Measurements from ENCODE around the gene ENPP7. TPM values are rescaled to one million over a fixed set of nuclear protein-coding genes. Genes with fewer than 3 reads are reported as not detected.

ENPP7 gene
- total RNA-seq, 4 donors from 2014 or later, result not detected

- H3K27ac ChIP-seq, result peak overlapping the region in 1 of 4 donors; percentile 33
- 79 to 88% methylated on average over 22 to 30 of the region's 30 CpGs for WGBS, 2 donors
- no peaks in the 10 kb centered on the region for H3K36me3 ChIP-seq
- H3K27me3 ChIP-seq, result peaks cover 0 to 23% of the 10 kb centered on the region in 2 donors
- TF ChIP-seq POLR2A (IDR thresholded peaks at IDR 0.05) (no peak), EP300 (IDR thresholded peaks at IDR 0.05) (no peak), CTCF (IDR thresholded peaks at IDR 0.05) (no peak)
- DNase-seq (ENCODE audit: low spot score in 2 of 2), result no peak
- no peak overlapping the region for H3K4me3 ChIP-seq
- H3K9me3 ChIP-seq, result no peaks in the 10 kb centered on the region
- no peaks in the 10 kb centered on the region for H3K4me1 ChIP-seq
Measured at GRCh38 chr17:79714176-79715097, 16.3 kb upstream of the ENPP7 start.

- Histone ChIP-seq H3K27me3 (peaks cover 0 to 23% of the 10 kb centered on the region in 2 donors), H3K27ac (no peak overlapping the region)
- no peak for TF ChIP-seq EP300 (IDR thresholded peaks at IDR 0.05)
- TF ChIP-seq POLR2A (IDR thresholded peaks at IDR 0.05), result no peak
- TF ChIP-seq CTCF (IDR thresholded peaks at IDR 0.05), result no peak
Measured at GRCh38 chr17:79715098-79715942, 15.4 kb upstream of the ENPP7 start.

GRCh38 chr17:79715943-79716797 lies 14.6 kb upstream of the ENPP7 start:
- TF ChIP-seq EP300 (IDR thresholded peaks at IDR 0.05) (no peak), POLR2A (IDR thresholded peaks at IDR 0.05) (no peak), CTCF (IDR thresholded peaks at IDR 0.05) (no peak)
- 47 to 64% methylated on average over 23 to 24 of the region's 25 CpGs for WGBS, 2 donors
- DNase-seq (ENCODE audit: low spot score in 2 of 2), result no peak

More at GRCh38 chr17:79715098-79715942, 15.4 kb upstream of the ENPP7 start:
- Histone ChIP-seq H3K9me3 (no peaks in the 10 kb centered on the region), H3K4me1 (no peaks in the 10 kb centered on the region), H3K36me3 (no peaks in the 10 kb centered on the region), H3K4me3 (no peak overlapping the region)
- DNase-seq (ENCODE audit: low spot score in 2 of 2), result no peak
- 47 to 48% methylated on average over 13 to 15 of the region's 16 CpGs for WGBS, 2 donors

GRCh38 chr17:79720705-79721292 lies 9.9 kb upstream of the ENPP7 start:
- DNase-seq (ENCODE audit: low spot score in 2 of 2), result no peak
- H3K4me3 ChIP-seq, result no peak overlapping the region
- no peaks in the 10 kb centered on the region for H3K9me3 ChIP-seq
- no peak overlapping the region for H3K27ac ChIP-seq
- peaks cover 0 to 12% of the 10 kb centered on the region in 2 donors for H3K27me3 ChIP-seq
- 69 to 70% methylated on average over 13 to 15 of the region's 15 CpGs for WGBS, 2 donors
- no peaks in the 10 kb centered on the region for H3K4me1 ChIP-seq
- H3K36me3 ChIP-seq, result no peaks in the 10 kb centered on the region
- no peak for TF ChIP-seq CTCF (IDR thresholded peaks at IDR 0.05)
- TF ChIP-seq POLR2A (IDR thresholded peaks at IDR 0.05), result no peak
- no peak for TF ChIP-seq EP300 (IDR thresholded peaks at IDR 0.05)

More at GRCh38 chr17:79715943-79716797, 14.6 kb upstream of the ENPP7 start:
- H3K36me3 ChIP-seq, result no peaks in the 10 kb centered on the region
- no peak overlapping the region for H3K27ac ChIP-seq
- H3K4me1 ChIP-seq, result no peaks in the 10 kb centered on the region
- no peak overlapping the region for H3K4me3 ChIP-seq
- no peaks in the 10 kb centered on the region for H3K9me3 ChIP-seq
- H3K27me3 ChIP-seq, result peaks cover 0 to 23% of the 10 kb centered on the region in 2 donors
